Esophagus squamous epithelium (tissue), 4 donors: ENCODE measurements around the gene ADGRF5.

Experiments used
- CTCF ChIP-seq, 6 experiments: fragments of 450-650 bp in 4 of 6; fragments of 200-600 bp in 2 of 6; sonication (generic) in 2 of 6; IDR thresholded peaks; one replicate each; pipeline ENCODE4 v1.5.1; 2016 to 2019; ENCODE audit warnings: antibody characterized with exemption in 6 of 6, mild to moderate bottlenecking in 4 of 6, moderate library complexity in 4 of 6
- POLR2A ChIP-seq, 4 donors: fragments of 450-650 bp; IDR thresholded peaks; one replicate each; pipeline ENCODE4 v1.6.1; 2017; ENCODE audit warnings: antibody characterized with exemption in 4 of 4, mild to moderate bottlenecking in 4 of 4, moderate library complexity in 3 of 4

DNA sequence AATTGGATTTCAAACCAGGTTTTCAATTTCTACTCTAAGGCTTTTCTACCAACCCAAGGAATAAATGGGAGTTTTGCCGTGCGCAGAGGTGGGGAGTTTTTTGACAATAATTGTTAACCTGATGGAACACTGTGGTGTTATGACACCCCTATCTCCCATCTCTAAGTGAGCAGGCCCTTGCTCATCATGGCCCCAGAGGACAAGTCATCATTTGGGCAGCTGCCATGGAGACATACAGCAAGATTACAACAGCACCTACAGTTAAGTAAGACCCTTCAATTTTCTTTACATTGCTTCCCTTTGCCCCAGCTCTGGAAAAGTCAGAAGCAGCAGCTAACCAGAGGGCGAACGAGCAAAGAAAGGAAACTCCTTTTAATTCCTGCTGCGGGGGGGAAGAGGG, 54.3 kb downstream of the ADGRF5 start:
- no peak for TF ChIP-seq CTCF (IDR thresholded peaks at IDR 0.05)
- no peak for TF ChIP-seq POLR2A (IDR thresholded peaks at IDR 0.05)
